A673 (cell line): ENCODE measurements around the gene FOXO3. TPM values are rescaled to one million over a fixed set of nuclear protein-coding genes. Genes with fewer than 3 reads are reported as not detected.

Experiments used
- BruUV-seq: library from RNA; stranded (reverse); fragments of 400-500 nt; replicated peaks from 2 replicates; lab custom pipeline; 2021; lab: Mats Ljungman, UMichigan
- CTCF ChIA-PET: fragments of 300-600 bp; sonication (Branson Sonifier 250); formaldehyde crosslinking; loops from one replicate; lab custom pipeline; 2022; ENCODE audit warnings: antibody characterized with exemption; lab: Charles Lee
- POLR2A ChIA-PET: fragments of 300-600 bp; sonication (Branson Sonifier 250); formaldehyde crosslinking; loops from one replicate; lab custom pipeline; 2022; ENCODE audit warnings: antibody characterized with exemption; ENCODE audit not compliant: low non-redundant PET; lab: Charles Lee
- DNase-seq: peaks from one replicate; pipeline ENCODE4 v3.0.0-alpha.2; 2015; ENCODE audit warnings: low spot score
- H3K27ac ChIP-seq: fragments of 200-600 bp; sonication (generic); 2 replicates; pipeline ENCODE4 v1.5.1; 2016; ENCODE audit warnings: mixed run types, low read depth, mild to moderate bottlenecking, mixed read lengths, antibody characterized with exemption, low read length; ENCODE audit not compliant: poor library complexity, severe bottlenecking
- H3K27me3 ChIP-seq: fragments of 200-600 bp; sonication (generic); replicated peaks from 2 replicates; pipeline ENCODE4 v1.6.1; 2017; ENCODE audit warnings: mixed run types, low read depth, mild to moderate bottlenecking, mixed read lengths, antibody characterized with exemption, low read length; ENCODE audit not compliant: insufficient read depth, poor library complexity
- H3K36me3 ChIP-seq: fragments of 200-600 bp; sonication (generic); 2 replicates; pipeline ENCODE4 v1.6.1; 2016; ENCODE audit warnings: mixed run types, mild to moderate bottlenecking, mixed read lengths, antibody characterized with exemption, low read length; ENCODE audit not compliant: insufficient read depth, poor library complexity, severe bottlenecking
- H3K4me1 ChIP-seq: fragments of 200-600 bp; sonication (generic); 2 replicates; pipeline ENCODE4 v1.6.1; 2017; ENCODE audit warnings: mixed run types, mild to moderate bottlenecking, mixed read lengths, antibody characterized with exemption, low read length; ENCODE audit not compliant: insufficient read depth, poor library complexity, severe bottlenecking
- H3K4me3 ChIP-seq: fragments of 200-600 bp; sonication (generic); 2 replicates; pipeline ENCODE4 v1.5.1; 2016; ENCODE audit warnings: low read depth, mixed run types, mild to moderate bottlenecking, mixed read lengths, low read length; ENCODE audit not compliant: poor library complexity, severe bottlenecking
- H3K9me3 ChIP-seq: fragments of 200-600 bp; sonication (generic); 2 replicates; pipeline ENCODE4 v1.6.1; 2016; ENCODE audit warnings: mixed run types, low read depth, mild to moderate bottlenecking, mixed read lengths, antibody characterized with exemption, low read length; ENCODE audit not compliant: poor library complexity, severe bottlenecking
- EZH2 ChIP-seq: fragments of 200-600 bp; sonication (generic); IDR thresholded peaks from 2 replicates; pipeline ENCODE4 v1.6.1; 2017; ENCODE audit warnings: borderline replicate concordance, low read depth, mild to moderate bottlenecking, mixed read lengths, antibody characterized with exemption, low read length; ENCODE audit not compliant: poor library complexity, severe bottlenecking
- intact Hi-C: fragments of 100-400 bp; cut with micrococcal nuclease; formaldehyde crosslinking; loops from one replicate; pipeline ENCODE4 v1.10.0; 2022; ENCODE audit not compliant: unreplicated experiment
- total RNA-seq: library from RNA; stranded (reverse); gene quantifications from 2 replicates; pipeline ENCODE4 v1.2.3, GENCODE V29; 2021
- TF ChIP-seq, protein P1 (sequence below): fragments of 300-800, 200-600 bp; sonication (generic); conservative IDR thresholded peaks from 2 replicates; pipeline ENCODE4 v1.5.1; 2017; ENCODE audit warnings: low read depth, mild to moderate bottlenecking, antibody characterized with exemption, low read length, moderate library complexity, mixed read lengths

FOXO3 gene
- total RNA-seq, 1 experiment from 2014 or later = 16.8 TPM

GRCh38 chr6:108585921-108586536, 25.3 kb downstream of the FOXO3 start:
- ChIA-PET POLR2A (no interaction called here), CTCF (no interaction called here)
- no peak for DNase-seq
- H3K27me3 ChIP-seq = no peaks in the 10 kb centered on the region
- no peaks in the 10 kb centered on the region for H3K36me3 ChIP-seq
- H3K27ac ChIP-seq = no peak overlapping the region
- TF ChIP-seq, protein P1, sequence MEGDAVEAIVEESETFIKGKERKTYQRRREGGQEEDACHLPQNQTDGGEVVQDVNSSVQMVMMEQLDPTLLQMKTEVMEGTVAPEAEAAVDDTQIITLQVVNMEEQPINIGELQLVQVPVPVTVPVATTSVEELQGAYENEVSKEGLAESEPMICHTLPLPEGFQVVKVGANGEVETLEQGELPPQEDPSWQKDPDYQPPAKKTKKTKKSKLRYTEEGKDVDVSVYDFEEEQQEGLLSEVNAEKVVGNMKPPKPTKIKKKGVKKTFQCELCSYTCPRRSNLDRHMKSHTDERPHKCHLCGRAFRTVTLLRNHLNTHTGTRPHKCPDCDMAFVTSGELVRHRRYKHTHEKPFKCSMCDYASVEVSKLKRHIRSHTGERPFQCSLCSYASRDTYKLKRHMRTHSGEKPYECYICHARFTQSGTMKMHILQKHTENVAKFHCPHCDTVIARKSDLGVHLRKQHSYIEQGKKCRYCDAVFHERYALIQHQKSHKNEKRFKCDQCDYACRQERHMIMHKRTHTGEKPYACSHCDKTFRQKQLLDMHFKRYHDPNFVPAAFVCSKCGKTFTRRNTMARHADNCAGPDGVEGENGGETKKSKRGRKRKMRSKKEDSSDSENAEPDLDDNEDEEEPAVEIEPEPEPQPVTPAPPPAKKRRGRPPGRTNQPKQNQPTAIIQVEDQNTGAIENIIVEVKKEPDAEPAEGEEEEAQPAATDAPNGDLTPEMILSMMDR = no peak
- no peak for TF ChIP-seq EZH2
- intact Hi-C loops = no loop called here
- BruUV-seq = no TSS peak
- no peaks in the 10 kb centered on the region for H3K9me3 ChIP-seq
- peaks cover 31% of the 10 kb centered on the region for H3K4me1 ChIP-seq
- H3K4me3 ChIP-seq = no peak overlapping the region

- no TSS peak for BruUV-seq
Measured at GRCh38 chr6:108587258-108588059, 26.7 kb downstream of the FOXO3 start.

DNA sequence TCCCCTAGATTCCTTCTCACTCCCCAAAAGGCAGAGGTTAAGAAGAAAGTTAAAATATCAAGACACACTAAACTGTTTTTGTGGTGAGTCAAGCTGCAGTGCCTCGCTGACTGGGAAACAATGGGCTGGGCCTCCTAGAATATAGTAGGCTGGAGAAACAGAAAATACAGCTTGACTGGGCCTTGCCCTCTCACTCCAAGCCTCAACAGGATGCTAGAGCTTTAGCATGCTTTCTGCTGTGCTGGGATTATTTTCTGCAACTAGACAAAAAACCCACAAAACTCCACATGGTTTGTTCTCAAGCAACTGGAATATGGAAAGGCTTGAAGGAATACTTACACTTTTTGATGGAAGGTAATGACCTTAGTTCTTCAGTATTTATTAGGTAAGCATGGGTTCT, 27.9 kb downstream of the FOXO3 start:
- peaks cover 17% of the 10 kb centered on the region for H3K4me1 ChIP-seq
- no peak overlapping the region for H3K4me3 ChIP-seq
- ChIA-PET CTCF (no interaction called here), POLR2A (no interaction called here)
- no peak for DNase-seq
- no peaks in the 10 kb centered on the region for H3K27me3 ChIP-seq
- TF ChIP-seq, protein P1 = no peak
- no peak for TF ChIP-seq EZH2
- no TSS peak for BruUV-seq
- no peaks in the 10 kb centered on the region for H3K9me3 ChIP-seq
- intact Hi-C loops = no loop called here
- no peaks in the 10 kb centered on the region for H3K36me3 ChIP-seq
- no peak overlapping the region for H3K27ac ChIP-seq

More at GRCh38 chr6:108587258-108588059, 26.7 kb downstream of the FOXO3 start:
- Histone ChIP-seq H3K36me3 (no peaks in the 10 kb centered on the region), H3K4me3 (no peak overlapping the region), H3K4me1 (peaks cover 17% of the 10 kb centered on the region), H3K9me3 (no peaks in the 10 kb centered on the region), H3K27me3 (no peaks in the 10 kb centered on the region), H3K27ac (no peak overlapping the region)
- ChIA-PET CTCF (no interaction called here), POLR2A (interaction anchor here (0.6 kb wide), 2 partner anchors 20 to 29 kb away, joined by 3 read pairs; no protein-coding TSS in a partner anchor)
- intact Hi-C loops = no loop called here
- DNase-seq = no peak
- TF ChIP-seq EZH2 = no peak
- TF ChIP-seq, protein P1 = no peak
